ENCODE results near the gene RRAGD.

RRAGD gene

DNA sequence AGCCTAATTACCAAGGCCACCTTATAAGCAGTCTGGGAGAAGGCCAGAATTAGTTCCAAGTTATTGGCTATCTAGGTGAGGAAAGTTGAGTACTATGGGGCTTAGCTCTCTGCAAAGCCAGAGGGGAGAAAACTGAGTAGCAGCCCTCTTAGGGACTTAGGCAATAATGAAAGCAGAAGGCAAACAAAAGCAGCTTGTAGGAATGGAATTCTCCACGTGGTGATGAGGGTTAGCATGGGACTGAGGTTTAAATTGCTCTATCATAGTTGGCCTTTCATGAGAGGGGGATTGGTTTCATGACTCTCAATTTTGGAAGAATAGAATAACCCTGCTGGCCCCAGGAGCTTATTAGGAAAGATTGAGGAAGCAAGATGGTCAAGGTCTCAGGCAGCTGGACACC, 52.5 kb downstream of the RRAGD start:
- DNase-seq (ENCODE audit: extremely low read depth, low read depth) = no peak
- H3K4me3 ChIP-seq (replicated peaks; ENCODE audit: low read depth, low read length) = no peak overlapping the region
- TF ChIP-seq, protein P1, sequence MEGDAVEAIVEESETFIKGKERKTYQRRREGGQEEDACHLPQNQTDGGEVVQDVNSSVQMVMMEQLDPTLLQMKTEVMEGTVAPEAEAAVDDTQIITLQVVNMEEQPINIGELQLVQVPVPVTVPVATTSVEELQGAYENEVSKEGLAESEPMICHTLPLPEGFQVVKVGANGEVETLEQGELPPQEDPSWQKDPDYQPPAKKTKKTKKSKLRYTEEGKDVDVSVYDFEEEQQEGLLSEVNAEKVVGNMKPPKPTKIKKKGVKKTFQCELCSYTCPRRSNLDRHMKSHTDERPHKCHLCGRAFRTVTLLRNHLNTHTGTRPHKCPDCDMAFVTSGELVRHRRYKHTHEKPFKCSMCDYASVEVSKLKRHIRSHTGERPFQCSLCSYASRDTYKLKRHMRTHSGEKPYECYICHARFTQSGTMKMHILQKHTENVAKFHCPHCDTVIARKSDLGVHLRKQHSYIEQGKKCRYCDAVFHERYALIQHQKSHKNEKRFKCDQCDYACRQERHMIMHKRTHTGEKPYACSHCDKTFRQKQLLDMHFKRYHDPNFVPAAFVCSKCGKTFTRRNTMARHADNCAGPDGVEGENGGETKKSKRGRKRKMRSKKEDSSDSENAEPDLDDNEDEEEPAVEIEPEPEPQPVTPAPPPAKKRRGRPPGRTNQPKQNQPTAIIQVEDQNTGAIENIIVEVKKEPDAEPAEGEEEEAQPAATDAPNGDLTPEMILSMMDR (IDR thresholded peaks at IDR 0.05; ENCODE audit: low read depth, low read length, missing control alignments) = no peak

- TF ChIP-seq, protein P1 (IDR thresholded peaks at IDR 0.05; ENCODE audit: low read depth, low read length, missing control alignments) = no peak
- DNase-seq (ENCODE audit: extremely low read depth, low read depth) = no peak
- no peak overlapping the region for H3K4me3 ChIP-seq (replicated peaks; ENCODE audit: low read depth, low read length)
Measured at GRCh38 chr6:89357390-89357789, 54.7 kb downstream of the RRAGD start.

GRCh38 chr6:89356642-89357170, 55.4 kb downstream of the RRAGD start:
- DNase-seq (ENCODE audit: extremely low read depth, low read depth) = no peak
- H3K4me3 ChIP-seq (replicated peaks; ENCODE audit: low read depth, low read length) = no peak overlapping the region
- TF ChIP-seq, protein P1 (IDR thresholded peaks at IDR 0.05; ENCODE audit: low read depth, low read length, missing control alignments) = no peak

DNA sequence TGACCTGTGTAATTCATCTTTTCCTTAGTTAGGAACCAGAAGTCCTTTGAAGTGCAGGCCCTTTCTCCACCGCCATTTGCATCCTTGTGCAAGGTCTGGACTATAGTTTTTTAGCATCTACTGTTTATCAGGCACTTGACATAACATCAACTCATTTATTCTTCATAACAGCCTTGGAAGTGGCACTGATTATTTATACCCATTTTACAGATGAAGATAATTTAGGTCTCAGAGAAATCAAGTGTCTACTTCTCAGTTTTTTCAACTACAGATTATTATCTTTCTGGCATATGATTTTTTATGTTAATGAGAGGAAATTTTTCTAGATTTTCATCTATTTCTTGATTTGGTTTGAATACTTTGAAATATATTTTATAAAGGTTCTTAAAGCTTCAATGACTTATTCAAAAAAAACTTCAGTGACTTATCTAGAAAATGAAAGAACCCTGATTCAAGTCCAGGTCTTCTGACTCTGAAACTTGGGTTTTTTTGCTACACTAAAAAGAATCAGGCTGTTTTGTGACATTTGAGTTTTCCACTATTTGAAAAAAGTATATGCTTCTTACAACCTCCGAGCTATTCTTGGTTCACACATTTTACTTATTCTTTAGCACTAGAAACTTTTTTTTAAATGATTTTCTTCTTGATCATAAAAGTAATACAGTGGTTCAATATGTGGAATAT, 56.4 kb downstream of the RRAGD start:
- DNase-seq (ENCODE audit: extremely low read depth, low read depth) = no peak
- no peak overlapping the region for H3K4me3 ChIP-seq (replicated peaks; ENCODE audit: low read depth, low read length)
- TF ChIP-seq, protein P1 (IDR thresholded peaks at IDR 0.05; ENCODE audit: low read depth, low read length, missing control alignments) = no peak

- H3K4me3 ChIP-seq (replicated peaks; ENCODE audit: low read depth, low read length) = no peak overlapping the region
- TF ChIP-seq, protein P1 (IDR thresholded peaks at IDR 0.05; ENCODE audit: low read depth, low read length, missing control alignments) = no peak
- DNase-seq (ENCODE audit: extremely low read depth, low read depth) = no peak
Measured at GRCh38 chr6:89353702-89354392, 58.2 kb downstream of the RRAGD start.

DNA sequence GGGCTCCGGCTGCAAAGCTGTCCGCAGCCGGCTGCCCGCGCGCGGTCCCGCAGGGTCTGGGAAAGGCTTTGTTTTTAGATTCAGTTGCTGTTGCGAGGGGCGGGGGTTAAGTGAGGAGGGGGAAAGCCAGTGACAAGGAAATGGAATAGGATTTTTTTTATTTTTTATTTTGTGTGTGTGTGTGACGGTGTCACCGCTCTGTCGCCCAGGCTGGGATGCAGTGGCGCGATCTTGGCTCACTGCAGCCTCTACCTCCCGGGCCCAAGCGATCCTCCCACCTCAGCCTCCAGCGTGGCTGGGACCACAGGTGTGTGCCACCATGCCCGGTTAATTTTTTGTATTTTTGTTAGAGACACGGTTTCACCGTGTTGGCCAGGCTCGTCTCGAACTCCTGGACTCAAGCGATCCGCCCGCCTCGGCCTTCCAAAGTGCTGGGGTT, 58.9 kb downstream of the RRAGD start:
- TF ChIP-seq, protein P1 (IDR thresholded peaks at IDR 0.05; ENCODE audit: low read depth, low read length, missing control alignments) = no peak
- H3K4me3 ChIP-seq (replicated peaks; ENCODE audit: low read depth, low read length) = peak overlapping the region; percentile 80
- no peak for DNase-seq (ENCODE audit: extremely low read depth, low read depth)

Data from HFF-Myc (cell line).